GM19324 (cell line): ENCODE results near the gene EFNA1.

ENCODE experiments used
- ATAC-seq: cut with Tn5 transposase; IDR thresholded peaks from one replicate; pipeline ENCODE4 v1.9.1; 2021; ENCODE audit warnings: mild to moderate bottlenecking, moderate library complexity; ENCODE audit not compliant: unreplicated experiment, low FRiP score

Gene EFNA1

DNA sequence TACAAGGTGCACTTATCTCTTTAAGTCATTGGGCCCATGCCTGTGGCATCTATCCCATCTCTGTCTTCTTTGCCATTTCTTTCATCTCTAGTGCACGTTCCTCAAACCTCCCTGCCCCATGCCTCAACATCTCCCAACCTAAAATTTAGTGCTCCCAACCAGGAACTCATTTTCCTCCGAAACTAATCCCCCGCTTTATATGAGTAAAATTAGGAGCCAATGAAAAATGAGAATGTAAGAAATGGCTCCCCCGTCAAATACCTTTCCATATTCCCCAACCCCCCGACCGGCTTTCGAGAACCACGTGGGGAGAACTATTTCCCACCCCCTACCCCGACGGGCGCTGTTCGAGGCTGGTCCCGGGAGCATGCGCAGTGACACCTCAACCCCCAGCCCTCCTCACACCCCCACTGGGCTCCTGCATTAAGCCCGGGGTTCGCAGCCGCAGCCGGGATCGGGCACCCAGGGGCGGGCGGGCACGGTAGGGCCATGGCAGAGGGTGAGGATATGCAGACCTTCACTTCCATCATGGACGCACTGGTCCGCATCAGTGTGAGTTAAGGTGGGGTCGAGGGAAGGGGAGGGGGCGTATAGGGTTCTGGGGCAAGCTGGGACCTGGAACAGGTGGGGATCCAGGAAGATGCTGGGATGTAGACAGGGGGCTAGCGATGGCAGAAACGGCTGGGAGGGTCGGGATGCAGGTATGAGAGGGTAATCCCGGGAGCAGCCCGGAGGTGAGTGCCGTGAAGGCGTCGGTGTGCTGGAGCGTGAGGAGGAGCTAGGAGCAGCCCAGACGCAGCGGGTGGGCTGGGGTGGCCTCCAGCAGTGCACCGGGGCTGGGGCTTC, 46.0 kb downstream of the EFNA1 start, which contains the start of gene TRIM46:
Gene TRIM46 (plus strand): TSS at position 372 of the 846 bp plus-strand sequence. CDS start 118 bp downstream, at position 490.
- ATAC-seq: no peak

DNA sequence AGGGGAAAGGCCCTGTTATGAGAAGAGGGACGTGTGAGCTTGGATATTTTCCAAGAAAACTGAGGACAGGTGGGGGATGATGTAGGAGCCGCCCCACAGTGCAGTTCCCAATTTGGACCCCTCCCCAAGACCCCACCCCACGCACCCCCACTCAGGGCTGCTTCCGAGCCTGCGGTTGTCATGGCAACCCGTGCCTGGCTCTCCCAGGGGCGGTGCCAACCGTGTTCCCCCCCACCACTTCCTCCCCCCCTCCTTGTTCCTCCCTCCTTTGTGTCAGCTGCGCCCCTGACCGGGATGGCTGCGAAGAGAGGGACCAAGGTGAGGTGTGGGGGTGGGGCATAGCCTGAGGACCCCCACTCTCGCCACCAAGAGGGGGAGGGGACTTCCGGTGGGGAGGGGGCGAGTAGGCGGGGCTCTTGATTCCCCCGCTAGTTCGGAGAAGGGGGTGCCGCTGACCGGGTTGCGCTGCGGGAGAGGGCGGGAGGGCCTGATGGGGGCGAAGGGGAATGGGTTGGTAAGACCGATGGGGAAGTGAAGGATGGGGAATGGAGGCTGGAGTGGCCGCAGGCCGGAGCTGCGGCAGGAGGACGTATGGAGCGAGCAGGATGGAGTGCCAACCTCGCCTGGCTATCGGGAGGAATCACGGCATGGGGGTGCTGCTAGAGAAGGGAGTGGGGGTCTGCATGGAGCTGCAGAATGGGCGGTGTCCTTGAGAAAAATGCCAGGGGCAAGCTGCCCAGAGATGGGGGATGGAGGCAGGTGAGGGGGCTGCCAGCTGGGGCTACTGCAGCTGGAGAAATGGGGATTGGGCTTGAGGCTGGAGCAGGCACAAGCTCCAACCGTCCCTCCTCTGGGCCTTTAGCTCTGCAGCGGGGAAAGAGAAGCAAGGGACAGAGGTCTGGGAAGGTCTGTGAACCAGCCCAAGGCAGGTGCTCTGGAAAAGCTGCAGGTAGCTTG, 46.9 kb downstream of the EFNA1 start:
- ATAC-seq: no peak

GRCh38 chr1:155175281-155175926, 47.7 kb downstream of the EFNA1 start:
- ATAC-seq: no peak

DNA sequence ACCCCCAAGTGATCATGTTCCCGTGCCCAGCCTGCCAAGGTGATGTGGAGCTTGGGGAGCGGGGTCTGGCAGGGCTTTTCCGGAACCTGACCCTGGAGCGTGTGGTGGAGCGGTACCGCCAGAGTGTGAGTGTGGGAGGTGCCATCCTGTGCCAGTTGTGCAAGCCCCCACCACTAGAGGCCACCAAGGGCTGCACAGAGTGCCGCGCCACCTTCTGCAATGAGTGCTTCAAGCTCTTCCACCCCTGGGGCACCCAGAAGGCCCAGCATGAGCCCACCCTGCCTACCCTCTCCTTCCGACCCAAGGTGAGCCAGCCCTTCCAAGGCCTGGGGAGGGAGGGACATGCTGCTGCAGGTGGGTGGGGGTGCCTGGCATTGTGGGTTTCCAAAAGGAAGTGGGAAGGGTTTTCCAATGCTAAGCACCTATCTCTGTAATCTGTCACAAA, 48.3 kb downstream of the EFNA1 start:
- no peak for ATAC-seq

DNA sequence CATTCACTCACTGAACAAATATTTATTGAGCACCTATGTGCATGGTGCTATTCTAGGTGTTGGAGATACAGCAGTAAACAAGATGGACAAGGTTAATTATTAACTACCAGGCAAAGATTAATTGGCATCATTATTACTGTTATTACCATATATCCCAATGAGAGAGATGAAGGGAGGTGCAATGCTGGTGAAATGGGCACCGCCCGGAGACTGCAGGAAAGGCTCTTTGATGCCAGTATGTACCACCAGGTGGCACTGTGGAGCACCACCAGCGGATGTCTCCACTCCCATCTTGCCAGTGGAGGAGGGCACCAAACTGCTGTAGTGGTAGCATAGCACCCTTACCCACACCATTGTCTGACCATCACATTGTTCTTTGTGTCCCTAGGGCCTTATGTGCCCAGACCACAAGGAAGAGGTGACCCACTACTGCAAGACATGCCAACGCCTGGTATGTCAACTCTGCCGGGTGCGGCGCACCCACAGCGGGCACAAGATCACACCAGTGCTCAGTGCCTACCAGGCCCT, 48.9 kb downstream of the EFNA1 start:
- no peak for ATAC-seq

GRCh38 chr1:155177192-155177917, 49.7 kb downstream of the EFNA1 start:
- ATAC-seq: no peak

DNA sequence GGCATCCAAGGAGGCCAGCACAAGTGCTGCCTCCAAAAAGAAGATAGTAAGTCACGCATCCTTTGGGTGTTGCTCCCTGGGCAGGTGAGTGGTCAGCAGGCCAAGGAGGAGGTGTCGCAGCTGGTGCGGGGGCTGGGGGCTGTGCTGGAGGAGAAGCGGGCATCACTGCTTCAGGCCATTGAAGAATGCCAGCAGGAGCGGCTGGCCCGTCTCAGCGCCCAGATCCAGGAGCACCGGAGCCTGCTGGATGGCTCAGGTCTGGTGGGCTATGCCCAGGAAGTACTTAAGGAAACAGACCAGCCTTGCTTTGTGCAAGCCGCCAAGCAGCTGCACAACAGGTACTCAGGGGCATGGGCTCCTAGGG, 50.2 kb downstream of the EFNA1 start:
- ATAC-seq: no peak

- ATAC-seq: no peak
Observed at GRCh38 chr1:155178441-155179111, 50.9 kb downstream of the EFNA1 start.

DNA sequence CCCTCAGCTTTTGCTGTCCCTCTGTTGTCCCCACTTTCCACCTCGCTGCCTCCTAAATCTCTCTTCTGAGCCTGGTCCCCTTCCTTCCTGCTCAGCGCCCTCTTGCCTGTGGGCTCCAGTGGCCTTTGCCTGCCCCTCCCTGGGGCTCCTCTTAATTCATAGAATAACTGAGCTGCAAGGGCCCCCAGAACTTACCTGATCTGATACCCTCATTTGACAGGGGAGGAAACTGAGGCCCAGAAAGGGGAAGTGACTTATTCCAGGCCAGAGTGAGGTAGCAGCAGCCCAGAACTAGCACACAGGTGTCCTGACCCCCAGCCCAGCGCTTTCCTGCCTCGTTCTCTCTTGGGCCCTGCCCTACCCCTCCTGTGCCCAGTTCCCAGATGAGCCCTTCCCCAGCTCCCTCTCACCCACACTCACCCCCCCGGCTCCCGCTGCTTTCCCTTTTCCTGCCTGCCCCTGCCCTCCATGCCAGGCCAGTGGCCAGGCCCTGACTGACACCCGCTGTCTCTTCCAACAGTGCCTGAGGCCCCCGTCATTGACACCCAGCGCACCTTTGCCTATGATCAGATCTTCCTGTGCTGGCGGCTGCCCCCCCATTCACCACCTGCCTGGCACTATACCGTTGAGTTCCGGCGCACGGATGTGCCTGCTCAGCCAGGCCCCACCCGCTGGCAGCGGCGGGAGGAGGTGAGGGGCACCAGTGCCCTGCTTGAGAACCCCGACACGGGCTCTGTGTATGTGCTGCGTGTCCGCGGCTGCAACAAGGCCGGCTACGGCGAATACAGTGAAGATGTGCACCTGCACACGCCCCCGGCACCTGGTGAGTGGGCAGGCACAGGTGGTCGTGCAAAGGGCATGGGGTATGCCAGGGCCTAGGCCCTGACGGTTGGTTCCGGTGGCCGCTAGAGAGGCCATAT, 51.7 kb downstream of the EFNA1 start:
- ATAC-seq: no peak

- no peak for ATAC-seq
Observed at GRCh38 chr1:155181371-155182051, 53.8 kb downstream of the EFNA1 start.

DNA sequence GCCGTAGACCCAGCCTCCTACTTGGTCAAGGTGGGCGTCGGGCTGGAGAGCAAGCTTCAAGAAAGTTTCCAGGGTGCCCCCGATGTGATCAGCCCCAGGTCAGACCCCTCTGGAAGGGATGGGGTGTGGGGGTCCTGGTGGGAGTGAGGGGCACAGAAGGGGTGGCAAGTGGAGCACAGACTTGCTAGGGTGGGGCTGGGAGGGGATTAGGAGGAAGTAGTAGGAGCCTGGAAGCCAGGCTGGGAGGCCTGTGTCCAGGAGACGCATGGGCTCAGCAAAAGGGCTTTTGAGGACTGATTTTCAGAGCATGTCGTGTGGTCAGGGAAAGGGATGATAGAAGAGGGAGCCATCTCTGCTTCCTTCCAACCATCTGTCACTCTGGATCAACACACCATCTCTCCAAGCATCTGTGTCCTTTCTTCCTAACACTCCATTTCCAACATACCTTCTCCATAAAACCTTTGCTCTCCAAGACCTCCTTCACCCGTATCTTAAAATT, 54.4 kb downstream of the EFNA1 start:
- no peak for ATAC-seq

- no peak for ATAC-seq
Observed at GRCh38 chr1:155183775-155184221, 56.1 kb downstream of the EFNA1 start.

GRCh38 chr1:155184351-155184811, 56.7 kb downstream of the EFNA1 start:
- ATAC-seq: no peak
